Transverse colon (tissue), 4 donors: Measurements from ENCODE around the gene SEZ6L2.
"Not testable (repeated sequence)": the region's sequence is repeated elsewhere in the genome, so short reads cannot be mapped to it uniquely, and the experiment has no call there.

ENCODE experiments used
- EP300 ChIP-seq: sonication (generic); formaldehyde crosslinking; IDR thresholded peaks from one replicate; pipeline ENCODE4 v1.6.1; 2017; ENCODE audit warnings: antibody characterized with exemption, low read depth
- POLR2A ChIP-seq: fragments of 450-650 bp; IDR thresholded peaks from one replicate; pipeline ENCODE4 v1.6.1; 2016; ENCODE audit warnings: antibody characterized with exemption, mild to moderate bottlenecking, moderate library complexity
- POLR2AphosphoS5 ChIP-seq, 3 donors: sonication (generic); formaldehyde crosslinking; IDR thresholded peaks; one replicate each; pipeline ENCODE4 v1.6.1; 2016; ENCODE audit warnings: antibody characterized with exemption in 3 of 3
- TF ChIP-seq, protein P1 (sequence below), 5 experiments: fragments of 200-600 bp in 3 of 5; fragments of 450-650 bp in 2 of 5; sonication (generic) in 3 of 5; IDR thresholded peaks; 1 replicate in 2 of 5; 2 replicates in 3 of 5; pipeline ENCODE4 v1.5.1; 2016 to 2017; ENCODE audit warnings: antibody characterized with exemption in 5 of 5, inconsistent platforms in 3 of 5, mild to moderate bottlenecking in 2 of 5, moderate library complexity in 1 of 5

DNA sequence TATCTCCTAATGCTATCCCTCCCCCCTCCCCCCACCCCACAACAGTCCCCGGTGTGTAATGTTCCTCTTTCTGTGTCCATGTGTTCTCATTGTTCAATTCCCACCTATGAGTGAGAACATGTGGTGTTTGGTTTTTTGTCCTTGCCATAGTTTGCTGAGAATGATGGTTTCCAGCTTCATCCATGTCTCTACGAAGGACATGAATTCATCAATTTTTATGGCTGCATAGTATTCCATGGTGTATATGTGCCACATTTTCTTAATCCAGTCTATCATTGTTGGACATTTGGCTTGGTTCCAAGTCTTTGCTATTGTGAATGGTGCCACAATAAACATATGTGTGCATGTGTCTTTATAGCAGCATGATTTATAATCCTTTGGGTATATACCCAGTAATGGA lies 32.4 kb upstream of the SEZ6L2 start:
- not testable (repeated sequence) for TF ChIP-seq POLR2A; EP300; POLR2AphosphoS5 (IDR thresholded peaks at IDR 0.05)
- TF ChIP-seq, protein P1, sequence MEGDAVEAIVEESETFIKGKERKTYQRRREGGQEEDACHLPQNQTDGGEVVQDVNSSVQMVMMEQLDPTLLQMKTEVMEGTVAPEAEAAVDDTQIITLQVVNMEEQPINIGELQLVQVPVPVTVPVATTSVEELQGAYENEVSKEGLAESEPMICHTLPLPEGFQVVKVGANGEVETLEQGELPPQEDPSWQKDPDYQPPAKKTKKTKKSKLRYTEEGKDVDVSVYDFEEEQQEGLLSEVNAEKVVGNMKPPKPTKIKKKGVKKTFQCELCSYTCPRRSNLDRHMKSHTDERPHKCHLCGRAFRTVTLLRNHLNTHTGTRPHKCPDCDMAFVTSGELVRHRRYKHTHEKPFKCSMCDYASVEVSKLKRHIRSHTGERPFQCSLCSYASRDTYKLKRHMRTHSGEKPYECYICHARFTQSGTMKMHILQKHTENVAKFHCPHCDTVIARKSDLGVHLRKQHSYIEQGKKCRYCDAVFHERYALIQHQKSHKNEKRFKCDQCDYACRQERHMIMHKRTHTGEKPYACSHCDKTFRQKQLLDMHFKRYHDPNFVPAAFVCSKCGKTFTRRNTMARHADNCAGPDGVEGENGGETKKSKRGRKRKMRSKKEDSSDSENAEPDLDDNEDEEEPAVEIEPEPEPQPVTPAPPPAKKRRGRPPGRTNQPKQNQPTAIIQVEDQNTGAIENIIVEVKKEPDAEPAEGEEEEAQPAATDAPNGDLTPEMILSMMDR (IDR thresholded peaks at IDR 0.05), result not testable (repeated sequence)
